ENCODE measurements around the gene SPECC1L.

Gene SPECC1L

GRCh38 chr22:24323695-24324094, 53.1 kb downstream of the SPECC1L start:
- no peak for DNase-seq (ENCODE audit: low read depth in 2 of 2)

- DNase-seq (ENCODE audit: low read depth in 2 of 2): no peak
Measured at GRCh38 chr22:24324137-24324536, 53.5 kb downstream of the SPECC1L start.

GRCh38 chr22:24325105-24325757, 54.6 kb downstream of the SPECC1L start:
- DNase-seq (ENCODE audit: low read depth in 2 of 2): no peak

GRCh38 chr22:24326266-24326665, 55.6 kb downstream of the SPECC1L start:
- DNase-seq (ENCODE audit: low read depth in 2 of 2): no peak

GRCh38 chr22:24327832-24328231, 57.2 kb downstream of the SPECC1L start:
- DNase-seq (ENCODE audit: low read depth in 2 of 2): no peak

GRCh38 chr22:24329453-24329852, 58.8 kb downstream of the SPECC1L start:
- DNase-seq (ENCODE audit: low read depth in 2 of 2): no peak

GRCh38 chr22:24330636-24331035, 60.0 kb downstream of the SPECC1L start:
- DNase-seq (ENCODE audit: low read depth in 2 of 2): no peak

GRCh38 chr22:24331468-24332440, 61.1 kb downstream of the SPECC1L start:
- no peak for DNase-seq (ENCODE audit: low read depth in 2 of 2)

- no peak for DNase-seq (ENCODE audit: low read depth in 2 of 2)
Measured at GRCh38 chr22:24333301-24333700, 62.7 kb downstream of the SPECC1L start.

GRCh38 chr22:24335496-24335895, 64.9 kb downstream of the SPECC1L start:
- DNase-seq (ENCODE audit: low read depth in 2 of 2): no peak

GRCh38 chr22:24337894-24338645, 67.4 kb downstream of the SPECC1L start:
- no peak for DNase-seq (ENCODE audit: low read depth in 2 of 2)

- no peak for DNase-seq (ENCODE audit: low read depth in 2 of 2)
Measured at GRCh38 chr22:24338726-24339451, 68.3 kb downstream of the SPECC1L start.

GRCh38 chr22:24339452-24339747, 68.8 kb downstream of the SPECC1L start:
- no peak for DNase-seq (ENCODE audit: low read depth in 2 of 2)

GRCh38 chr22:24341627-24342026, 71.0 kb downstream of the SPECC1L start:
- DNase-seq (ENCODE audit: low read depth in 2 of 2): no peak

- no peak for DNase-seq (ENCODE audit: low read depth in 2 of 2)
Measured at GRCh38 chr22:24350627-24351026, 80.0 kb downstream of the SPECC1L start.

GRCh38 chr22:24353121-24353520, 82.5 kb downstream of the SPECC1L start:
- no peak for DNase-seq (ENCODE audit: low read depth in 2 of 2)

- DNase-seq (ENCODE audit: low read depth in 2 of 2): no peak
Measured at GRCh38 chr22:24355574-24355973, 84.9 kb downstream of the SPECC1L start.

- DNase-seq (ENCODE audit: low read depth in 2 of 2): no peak
Measured at GRCh38 chr22:24357547-24357946, 86.9 kb downstream of the SPECC1L start.

GRCh38 chr22:24358105-24358836, 87.6 kb downstream of the SPECC1L start:
- no peak for DNase-seq (ENCODE audit: low read depth in 2 of 2)

GRCh38 chr22:24359452-24360120, 89.0 kb downstream of the SPECC1L start:
- no peak for DNase-seq (ENCODE audit: low read depth in 2 of 2)

Data from stimulated activated CD8-positive, alpha-beta memory T cell treated with anti-CD3 and anti-CD28 coated beads, Interleukin-2, amount 100 ng/mL, for 48 hours (primary cell).